Uterus (tissue), 2 donors: ENCODE measurements around the gene TRAF2.

ENCODE experiments used
- POLR2A ChIP-seq, 2 donors: fragments of 450-650 bp; IDR thresholded peaks; one replicate each; pipeline ENCODE4 v1.6.1; 2016; ENCODE audit warnings: antibody characterized with exemption in 2 of 2, mild to moderate bottlenecking in 1 of 2, moderate library complexity in 1 of 2
- TF ChIP-seq, protein P1 (sequence below), 4 experiments: fragments of 200-600 bp in 2 of 4; fragments of 450-650 bp in 2 of 4; sonication (generic) in 2 of 4; IDR thresholded peaks; one replicate each; pipeline ENCODE4 v1.5.1; 2016 to 2019; ENCODE audit warnings: antibody characterized with exemption in 4 of 4, mild to moderate bottlenecking in 2 of 4, moderate library complexity in 1 of 4

DNA sequence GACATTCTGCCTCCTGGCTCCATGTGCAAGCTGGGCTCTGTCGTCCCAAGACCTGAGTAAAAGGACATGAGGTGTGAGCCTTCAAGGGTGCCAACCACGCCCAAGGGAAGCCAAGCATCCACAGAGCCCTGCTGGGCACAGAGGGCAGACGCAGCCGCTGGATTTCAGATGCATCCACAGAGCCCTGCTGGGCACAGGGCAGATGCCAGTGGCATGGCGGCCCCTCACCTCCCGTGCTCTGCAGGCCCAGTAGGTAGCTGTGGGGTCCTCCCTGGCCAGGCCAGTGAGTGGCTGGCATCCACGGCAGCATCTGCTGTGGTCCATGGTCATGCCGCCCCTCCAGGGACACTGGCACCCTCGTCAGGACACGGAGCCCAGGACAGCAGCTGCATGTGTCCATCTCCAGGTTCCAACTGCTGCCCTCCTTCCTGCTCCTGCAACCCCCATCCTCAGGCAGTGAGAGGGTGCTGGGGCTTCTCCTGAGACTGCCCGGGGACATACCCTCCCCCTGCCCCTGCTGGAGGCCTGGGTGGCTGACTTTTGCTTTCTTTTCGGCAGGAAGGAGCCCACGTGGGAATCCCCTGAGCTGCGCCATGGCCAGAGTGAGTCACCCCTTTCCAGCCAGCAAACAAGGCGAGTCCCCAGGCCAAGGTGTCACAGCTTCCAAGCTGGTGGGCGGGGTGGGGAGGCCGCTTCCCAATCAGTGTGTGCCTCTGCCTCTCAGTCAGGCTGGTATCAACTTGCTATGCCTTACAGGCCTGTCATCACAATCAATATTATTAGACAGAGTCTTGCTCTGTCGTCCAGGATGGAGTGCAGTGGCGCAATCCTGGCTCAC, 4.0 kb upstream of the TRAF2 start:
- TF ChIP-seq, protein P1, sequence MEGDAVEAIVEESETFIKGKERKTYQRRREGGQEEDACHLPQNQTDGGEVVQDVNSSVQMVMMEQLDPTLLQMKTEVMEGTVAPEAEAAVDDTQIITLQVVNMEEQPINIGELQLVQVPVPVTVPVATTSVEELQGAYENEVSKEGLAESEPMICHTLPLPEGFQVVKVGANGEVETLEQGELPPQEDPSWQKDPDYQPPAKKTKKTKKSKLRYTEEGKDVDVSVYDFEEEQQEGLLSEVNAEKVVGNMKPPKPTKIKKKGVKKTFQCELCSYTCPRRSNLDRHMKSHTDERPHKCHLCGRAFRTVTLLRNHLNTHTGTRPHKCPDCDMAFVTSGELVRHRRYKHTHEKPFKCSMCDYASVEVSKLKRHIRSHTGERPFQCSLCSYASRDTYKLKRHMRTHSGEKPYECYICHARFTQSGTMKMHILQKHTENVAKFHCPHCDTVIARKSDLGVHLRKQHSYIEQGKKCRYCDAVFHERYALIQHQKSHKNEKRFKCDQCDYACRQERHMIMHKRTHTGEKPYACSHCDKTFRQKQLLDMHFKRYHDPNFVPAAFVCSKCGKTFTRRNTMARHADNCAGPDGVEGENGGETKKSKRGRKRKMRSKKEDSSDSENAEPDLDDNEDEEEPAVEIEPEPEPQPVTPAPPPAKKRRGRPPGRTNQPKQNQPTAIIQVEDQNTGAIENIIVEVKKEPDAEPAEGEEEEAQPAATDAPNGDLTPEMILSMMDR (IDR thresholded peaks at IDR 0.05), result no peak
- no peak for TF ChIP-seq POLR2A (IDR thresholded peaks at IDR 0.05)
